Esophagus squamous epithelium (tissue), 5 donors: ENCODE results near the gene PHYKPL. TPM values are rescaled to one million over a fixed set of nuclear protein-coding genes. Genes with fewer than 3 reads are reported as not detected.
"Not testable (repeated sequence)": the region's sequence is repeated elsewhere in the genome, so short reads cannot be mapped to it uniquely, and the experiment has no call there.

Experiments
- DNase-seq: peaks from one replicate; lab custom pipeline; 2025; lab: John Stamatoyannopoulos, UW
- H3K27ac ChIP-seq, 4 donors: fragments of 200-600 bp; sonication (generic); one replicate each; pipeline ENCODE4 v1.5.1; 2016 to 2019; ENCODE audit warnings: mild to moderate bottlenecking in 1 of 4
- H3K27me3 ChIP-seq, 4 donors: fragments of 200-600 bp; sonication (generic); 1 replicate in 3 of 4; 2 replicates in 1 of 4; pipeline versions ENCODE4 v1.5.1 to v1.6.0; 2017 to 2021; ENCODE audit warnings: antibody characterized with exemption in 1 of 4
- H3K36me3 ChIP-seq, 3 donors: fragments of 200-600 bp; sonication (generic); one replicate each; pipeline ENCODE4 v1.5.1; 2016 to 2019
- H3K4me1 ChIP-seq, 3 donors: fragments of 200-600 bp; sonication (generic); one replicate each; pipeline ENCODE4 v1.5.1; 2017 to 2019
- H3K4me3 ChIP-seq, 4 donors: fragments of 200-600 bp; sonication (generic); 1 replicate in 3 of 4; 2 replicates in 1 of 4; pipeline ENCODE4 v1.5.1; 2016 to 2019; ENCODE audit warnings: mild to moderate bottlenecking in 2 of 4, moderate library complexity in 1 of 4
- H3K9me3 ChIP-seq, 3 donors: fragments of 200-600 bp; sonication (generic); one replicate each; pipeline ENCODE4 v1.5.1; 2016 to 2019
- POLR2A ChIP-seq, 4 donors: fragments of 450-650 bp; IDR thresholded peaks; one replicate each; pipeline ENCODE4 v1.6.1; 2017; ENCODE audit warnings: antibody characterized with exemption in 4 of 4, mild to moderate bottlenecking in 4 of 4, moderate library complexity in 3 of 4
- WGBS, 2 donors: methylation state at CpG; one replicate each; pipeline ENCODE4 v1.1.5; 2018; 5-methylcytosine and 5-hydroxymethylcytosine counted together
- intact Hi-C: fragments of 100-400 bp; cut with DNase I; formaldehyde crosslinking; loops from one replicate; pipeline ENCODE4 v1.15.0; 2022
- total RNA-seq, 4 donors: library from RNA; depleted of rRNA; stranded (reverse); fragments of >200 nt; gene quantifications; one replicate each; pipeline ENCODE4 v1.1.0, GENCODE V29; 2016
- TF ChIP-seq, protein P1 (sequence below), 6 experiments: fragments of 450-650 bp in 4 of 6; fragments of 200-600 bp in 2 of 6; sonication (generic) in 2 of 6; IDR thresholded peaks; one replicate each; pipeline ENCODE4 v1.5.1; 2016 to 2019; ENCODE audit warnings: antibody characterized with exemption in 6 of 6, mild to moderate bottlenecking in 4 of 6, moderate library complexity in 4 of 6
- donor health status: DM: yes; HTN: yes; CAD: no.

Gene PHYKPL
- total RNA-seq, 4 donors from 2014 or later, result 15.8 to 57.4 (median 21.9) TPM

- Histone ChIP-seq H3K27ac (peak overlapping the region; percentile 88 to 98 (median 92)), H3K4me1 (peaks cover 13 to 63% (median 44%) of the 10 kb centered on the region in 3 donors), H3K9me3 (no peaks in the 10 kb centered on the region), H3K4me3 (peak overlapping the region; percentile 62 to 91 (median 70)), H3K27me3 (no peaks in the 10 kb centered on the region), H3K36me3 (peaks cover 7 to 55% (median 12%) of the 10 kb centered on the region in 3 donors)
- 49 to 57% methylated on average over 5 to 9 of the region's 9 CpGs for WGBS, 2 donors
- no peak for DNase-seq
- intact Hi-C loops, result no loop called here
- no peak for TF ChIP-seq POLR2A (IDR thresholded peaks at IDR 0.05)
- TF ChIP-seq, protein P1, sequence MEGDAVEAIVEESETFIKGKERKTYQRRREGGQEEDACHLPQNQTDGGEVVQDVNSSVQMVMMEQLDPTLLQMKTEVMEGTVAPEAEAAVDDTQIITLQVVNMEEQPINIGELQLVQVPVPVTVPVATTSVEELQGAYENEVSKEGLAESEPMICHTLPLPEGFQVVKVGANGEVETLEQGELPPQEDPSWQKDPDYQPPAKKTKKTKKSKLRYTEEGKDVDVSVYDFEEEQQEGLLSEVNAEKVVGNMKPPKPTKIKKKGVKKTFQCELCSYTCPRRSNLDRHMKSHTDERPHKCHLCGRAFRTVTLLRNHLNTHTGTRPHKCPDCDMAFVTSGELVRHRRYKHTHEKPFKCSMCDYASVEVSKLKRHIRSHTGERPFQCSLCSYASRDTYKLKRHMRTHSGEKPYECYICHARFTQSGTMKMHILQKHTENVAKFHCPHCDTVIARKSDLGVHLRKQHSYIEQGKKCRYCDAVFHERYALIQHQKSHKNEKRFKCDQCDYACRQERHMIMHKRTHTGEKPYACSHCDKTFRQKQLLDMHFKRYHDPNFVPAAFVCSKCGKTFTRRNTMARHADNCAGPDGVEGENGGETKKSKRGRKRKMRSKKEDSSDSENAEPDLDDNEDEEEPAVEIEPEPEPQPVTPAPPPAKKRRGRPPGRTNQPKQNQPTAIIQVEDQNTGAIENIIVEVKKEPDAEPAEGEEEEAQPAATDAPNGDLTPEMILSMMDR (IDR thresholded peaks at IDR 0.05), result no peak
Observed at GRCh38 chr5:178230879-178231538, 1.6 kb downstream of the PHYKPL start.

GRCh38 chr5:178229861-178230260 is 2.7 kb downstream of the PHYKPL start:
- 87 to 94% methylated on average over 3 of the region's 10 CpGs for WGBS, 2 donors
- H3K4me1 ChIP-seq, result peaks cover 13 to 58% (median 42%) of the 10 kb centered on the region in 3 donors
- intact Hi-C loops, result no loop called here
- no peak for DNase-seq
- no peak overlapping the region for H3K4me3 ChIP-seq
- peaks cover 12 to 66% (median 12%) of the 10 kb centered on the region in 3 donors for H3K36me3 ChIP-seq
- H3K27ac ChIP-seq, result no peak overlapping the region
- H3K27me3 ChIP-seq, result no peaks in the 10 kb centered on the region
- TF ChIP-seq, protein P1 (IDR thresholded peaks at IDR 0.05), result no peak
- TF ChIP-seq POLR2A (IDR thresholded peaks at IDR 0.05), result no peak
- no peaks in the 10 kb centered on the region for H3K9me3 ChIP-seq

DNA sequence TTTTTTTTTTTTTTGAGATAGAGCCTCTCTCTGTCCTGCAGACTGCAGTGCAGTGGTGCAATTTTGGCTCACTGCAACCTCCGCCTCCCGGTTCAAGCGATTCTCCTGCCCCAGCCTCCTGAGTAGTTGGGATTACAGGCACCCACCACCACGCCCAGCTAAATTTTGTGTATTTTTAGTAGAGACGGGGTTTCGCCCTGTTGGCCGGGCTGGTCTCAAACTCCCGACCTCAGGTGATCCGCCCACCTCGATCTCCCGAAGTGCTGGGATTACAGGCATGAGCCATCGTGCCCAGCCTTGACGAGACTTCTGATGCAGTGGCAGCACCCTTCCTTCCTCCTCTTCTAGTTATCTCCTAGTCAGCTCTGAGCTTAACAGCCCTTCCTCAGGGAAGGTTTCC is 3.5 kb downstream of the PHYKPL start:
- H3K9me3 ChIP-seq, H3K27ac ChIP-seq, intact Hi-C loops, H3K4me3 ChIP-seq, DNase-seq, H3K27me3 ChIP-seq: not testable (repeated sequence)
- Histone ChIP-seq H3K36me3 (peaks cover 12 to 74% (median 13%) of the 10 kb centered on the region in 3 donors), H3K4me1 (peaks cover 13 to 51% (median 35%) of the 10 kb centered on the region in 3 donors)
- 83 to 90% methylated on average over 12 to 13 of the region's 13 CpGs for WGBS, 2 donors

DNA sequence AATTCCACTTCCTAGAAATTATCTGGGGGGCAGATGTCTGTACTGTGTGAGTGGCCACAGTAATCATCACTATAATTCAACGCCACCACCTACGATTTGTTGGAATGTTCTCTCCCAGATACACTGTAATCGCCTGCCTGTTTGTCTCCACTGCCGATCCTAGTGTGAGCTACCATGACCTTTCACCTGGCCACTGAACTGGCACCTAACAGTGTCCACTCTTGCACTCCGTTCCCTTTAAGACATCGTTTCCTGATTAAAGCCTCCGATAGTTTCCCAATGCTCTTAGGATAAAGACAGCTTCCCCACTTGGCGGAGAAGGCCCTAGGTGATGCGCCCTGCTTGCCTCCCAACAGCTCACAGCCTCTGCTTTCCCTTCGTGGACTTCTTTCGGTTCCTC is 4.0 kb downstream of the PHYKPL start:
- Histone ChIP-seq H3K27ac (no peak overlapping the region), H3K4me3 (no peak overlapping the region), H3K4me1 (peaks cover 13 to 51% (median 34%) of the 10 kb centered on the region in 3 donors), H3K9me3 (no peaks in the 10 kb centered on the region), H3K27me3 (no peaks in the 10 kb centered on the region), H3K36me3 (peaks cover 12 to 79% (median 13%) of the 10 kb centered on the region in 3 donors)
- WGBS, 2 donors, result 88 to 92% methylated on average over 11 of the region's 11 CpGs
- no peak for TF ChIP-seq POLR2A (IDR thresholded peaks at IDR 0.05)
- TF ChIP-seq, protein P1 (IDR thresholded peaks at IDR 0.05), result no peak
- intact Hi-C loops, result no loop called here
- DNase-seq, result no peak

DNA sequence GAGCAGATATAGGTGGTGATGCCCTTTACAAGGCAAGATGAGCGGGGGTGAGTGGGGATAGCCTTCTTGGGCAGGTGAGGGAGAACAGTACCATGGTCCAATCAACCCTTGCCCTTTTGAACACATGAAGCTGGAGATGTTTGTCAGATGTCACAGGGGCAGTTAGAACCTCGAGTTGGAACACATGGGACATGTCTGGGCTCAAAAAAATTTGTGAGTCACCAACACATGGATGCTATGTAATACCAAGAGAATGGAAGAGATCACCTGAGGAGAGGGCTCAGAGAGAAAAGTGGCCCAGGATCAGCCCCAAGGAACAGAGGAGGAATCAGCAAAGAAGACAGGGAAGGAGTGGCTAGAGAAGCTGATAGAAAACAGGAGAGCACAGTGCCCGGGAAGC is 4.7 kb downstream of the PHYKPL start:
- no peaks in the 10 kb centered on the region for H3K9me3 ChIP-seq
- intact Hi-C loops, result no loop called here
- DNase-seq, result no peak
- no peak overlapping the region for H3K4me3 ChIP-seq
- no peaks in the 10 kb centered on the region for H3K27me3 ChIP-seq
- WGBS, 2 donors, result 76 to 83% methylated on average over 3 of the region's 3 CpGs
- peaks cover 13 to 46% (median 30%) of the 10 kb centered on the region in 3 donors for H3K4me1 ChIP-seq
- no peak for TF ChIP-seq POLR2A (IDR thresholded peaks at IDR 0.05)
- TF ChIP-seq, protein P1 (IDR thresholded peaks at IDR 0.05), result no peak
- peaks cover 12 to 86% (median 13%) of the 10 kb centered on the region in 3 donors for H3K36me3 ChIP-seq
- H3K27ac ChIP-seq, result no peak overlapping the region
